HCEC 1CT (cell line): Measurements from ENCODE around the gene SORCS2.

Experiments used
- DNase-seq: peaks from one replicate; pipeline ENCODE4 v3.0.0-alpha.2; 2017

The SORCS2 gene

GRCh38 chr4:7273738-7274297, 81.5 kb downstream of the SORCS2 start:
- no peak for DNase-seq

- DNase-seq = no peak
Measured at GRCh38 chr4:7275067-7275466, 82.7 kb downstream of the SORCS2 start.

DNA sequence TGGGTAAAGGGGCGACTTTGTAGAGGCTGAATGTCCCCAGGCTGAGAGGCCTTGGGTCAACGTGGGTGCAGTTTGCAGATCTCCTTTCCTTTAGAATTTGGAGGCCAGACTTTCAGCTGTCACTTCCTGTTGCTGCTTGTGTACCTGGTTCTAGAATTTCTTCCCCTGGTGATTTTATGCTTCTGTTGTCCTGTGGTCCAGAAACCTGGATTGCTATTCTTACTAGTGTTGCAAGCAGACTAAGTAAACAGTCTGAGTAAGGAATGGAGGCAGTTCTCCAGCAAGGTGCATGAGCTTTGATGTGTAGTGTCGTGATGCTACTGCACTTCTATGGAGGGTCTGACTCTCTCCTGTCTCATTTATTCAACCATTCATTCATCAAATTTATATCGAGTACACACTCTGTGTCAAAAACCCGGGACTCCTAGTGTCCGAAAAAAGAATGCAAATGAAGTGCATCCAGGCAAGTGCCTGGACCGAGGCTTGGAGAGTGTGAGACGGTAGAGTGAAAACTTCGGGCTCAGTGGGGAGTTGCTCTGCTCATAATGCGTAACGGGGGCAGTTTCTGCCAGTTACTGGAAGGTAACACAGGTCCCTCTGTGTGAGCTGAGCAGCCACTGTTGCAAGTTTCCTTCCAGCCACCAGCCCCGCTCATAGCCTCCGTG, 83.3 kb downstream of the SORCS2 start:
- DNase-seq = no peak

GRCh38 chr4:7276515-7276914, 84.2 kb downstream of the SORCS2 start:
- DNase-seq = no peak

- no peak for DNase-seq
Measured at GRCh38 chr4:7278071-7278765, 85.9 kb downstream of the SORCS2 start.

- DNase-seq = no peak
Measured at GRCh38 chr4:7278981-7279380, 86.6 kb downstream of the SORCS2 start.

GRCh38 chr4:7279902-7280301, 87.6 kb downstream of the SORCS2 start:
- DNase-seq = no peak

- no peak for DNase-seq
Measured at GRCh38 chr4:7280926-7281690, 88.8 kb downstream of the SORCS2 start.

- no peak for DNase-seq
Measured at GRCh38 chr4:7281691-7282665, 89.6 kb downstream of the SORCS2 start.

GRCh38 chr4:7282786-7283440, 90.6 kb downstream of the SORCS2 start:
- DNase-seq = no peak

DNA sequence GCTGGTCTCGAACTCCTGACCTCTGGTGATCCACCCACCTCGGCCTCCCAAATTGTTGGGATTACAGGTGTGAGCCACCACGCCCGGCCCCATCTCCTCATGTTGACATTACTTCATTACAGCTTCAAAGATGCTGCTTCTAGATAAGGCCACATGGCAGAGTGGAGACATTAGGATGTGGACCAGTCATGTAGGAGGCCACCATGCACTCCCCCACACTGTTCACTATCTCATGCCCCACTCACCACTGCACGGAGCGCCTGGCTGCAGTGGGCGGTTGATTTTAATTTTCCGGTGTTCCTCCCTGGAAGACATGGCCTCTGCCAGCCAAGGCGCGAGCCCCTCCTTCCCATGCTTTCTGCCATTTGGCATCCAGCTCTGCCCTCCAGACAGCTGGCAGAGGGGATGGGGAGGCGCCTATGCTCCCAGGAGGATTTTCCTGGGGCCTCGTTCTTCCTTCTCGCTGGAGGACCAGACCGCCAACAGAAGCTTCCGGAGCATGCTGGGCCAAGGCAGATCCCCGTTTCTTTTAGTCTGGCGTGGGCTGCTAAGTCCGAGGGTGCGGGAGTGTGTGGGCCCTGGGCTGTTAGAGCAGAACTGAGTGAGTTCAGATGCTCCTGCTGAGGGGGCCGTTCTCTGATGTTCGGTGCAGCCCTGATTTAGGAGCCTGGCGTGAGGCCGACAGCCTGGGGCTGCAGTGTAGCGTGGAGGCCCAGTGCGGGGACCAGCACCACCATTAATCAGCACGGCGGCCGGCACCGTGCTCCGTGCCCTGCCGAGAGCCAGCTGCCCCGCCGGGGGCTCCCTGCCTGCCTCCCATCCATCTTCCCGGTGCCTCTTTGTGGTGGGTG, 93.1 kb downstream of the SORCS2 start:
- no peak for DNase-seq

DNA sequence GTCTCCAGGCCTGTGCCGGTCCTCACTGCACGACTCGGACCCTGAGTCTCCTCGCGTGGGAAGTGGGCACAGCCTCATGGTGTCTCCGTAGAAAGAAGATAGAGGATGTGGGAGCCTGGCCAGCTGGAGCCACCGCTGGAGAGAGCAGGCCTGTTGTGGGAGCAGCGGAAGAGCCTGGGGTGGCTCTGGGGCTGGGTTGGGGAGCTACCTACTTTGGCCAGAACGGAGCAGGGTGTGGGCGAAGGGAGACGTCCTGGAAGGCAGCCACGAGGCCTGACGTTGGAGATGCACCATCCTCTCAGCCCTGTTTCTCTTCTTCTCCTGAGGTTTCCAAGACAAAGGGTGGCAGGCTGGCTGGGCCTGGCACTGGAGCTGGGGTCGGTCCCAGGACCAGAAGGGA, 93.8 kb downstream of the SORCS2 start:
- DNase-seq = no peak

DNA sequence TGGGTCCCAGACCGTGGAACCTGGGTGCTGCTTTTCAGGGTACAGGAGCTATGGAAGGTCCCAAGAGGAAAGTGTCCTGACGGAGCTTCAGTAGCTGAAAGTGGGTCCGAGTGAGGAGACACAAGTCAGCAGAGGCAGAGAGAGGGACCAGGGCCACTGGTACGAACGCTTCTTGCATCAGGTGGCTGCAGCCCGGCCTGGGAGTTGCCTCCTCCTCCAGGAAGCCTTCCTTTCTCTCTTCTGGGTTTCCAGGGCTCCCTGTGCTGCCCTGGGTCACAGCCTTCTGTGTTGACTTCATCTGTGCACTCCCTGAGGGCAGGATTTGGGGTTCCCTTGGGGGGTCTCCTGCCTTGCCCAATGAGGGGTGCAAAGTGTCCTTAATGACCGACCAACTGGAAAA, 94.5 kb downstream of the SORCS2 start:
- no peak for DNase-seq

GRCh38 chr4:7287274-7287917, 95.1 kb downstream of the SORCS2 start:
- DNase-seq = no peak

DNA sequence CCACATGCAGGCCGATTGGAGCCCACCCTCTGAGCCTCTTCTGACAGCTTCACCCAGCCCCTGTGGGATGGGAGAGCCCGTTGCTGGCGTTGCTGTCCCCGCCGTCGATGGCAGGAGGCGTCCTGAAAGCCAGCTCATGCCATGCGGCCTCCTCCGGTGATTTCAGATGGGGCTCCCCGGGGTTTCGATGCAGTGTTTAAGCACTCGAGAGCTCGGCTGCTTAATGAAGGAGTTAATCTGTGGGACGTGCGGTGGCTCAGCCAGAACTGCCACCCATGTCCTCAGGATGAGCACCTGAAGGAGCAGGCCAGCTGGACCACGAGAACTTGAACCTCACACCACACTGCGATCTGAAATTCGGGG, 95.6 kb downstream of the SORCS2 start:
- DNase-seq = no peak

DNA sequence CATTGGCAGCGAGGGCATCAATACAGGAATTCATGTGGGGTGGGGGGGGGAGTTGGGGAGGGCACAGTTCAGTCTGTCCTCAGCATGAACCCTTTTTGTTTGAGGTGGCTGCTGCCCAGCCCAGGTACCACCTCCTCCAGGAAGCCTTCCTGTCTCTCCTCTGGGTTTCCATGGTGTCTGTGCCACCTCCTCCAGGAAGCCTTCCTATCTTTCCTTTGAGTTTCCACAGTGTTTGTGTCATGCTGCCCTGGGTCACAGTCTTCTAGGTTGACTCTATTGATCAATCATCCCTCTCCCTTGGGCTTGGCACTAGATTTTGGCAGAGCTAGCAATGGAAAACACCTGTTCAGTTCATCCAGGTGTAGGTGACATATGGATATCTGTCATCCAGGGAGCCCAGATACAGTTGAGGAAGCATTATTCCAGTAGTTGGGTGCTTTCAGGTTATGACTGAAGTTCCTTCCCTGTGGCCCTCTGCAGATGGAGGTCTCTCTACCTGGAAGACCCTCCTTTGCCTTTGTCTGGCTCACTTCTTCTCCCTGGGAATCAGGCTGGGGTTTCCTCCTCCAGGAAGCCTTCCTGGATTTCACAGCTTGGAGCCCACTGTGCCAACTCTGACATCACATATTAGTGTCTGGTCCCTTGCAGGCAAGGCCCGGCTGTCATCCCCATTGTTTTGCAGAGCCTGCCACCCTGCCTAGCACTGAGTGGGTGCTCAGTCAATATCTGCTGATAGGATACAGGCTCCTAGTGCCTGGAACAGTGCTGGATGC, 96.6 kb downstream of the SORCS2 start:
- no peak for DNase-seq

DNA sequence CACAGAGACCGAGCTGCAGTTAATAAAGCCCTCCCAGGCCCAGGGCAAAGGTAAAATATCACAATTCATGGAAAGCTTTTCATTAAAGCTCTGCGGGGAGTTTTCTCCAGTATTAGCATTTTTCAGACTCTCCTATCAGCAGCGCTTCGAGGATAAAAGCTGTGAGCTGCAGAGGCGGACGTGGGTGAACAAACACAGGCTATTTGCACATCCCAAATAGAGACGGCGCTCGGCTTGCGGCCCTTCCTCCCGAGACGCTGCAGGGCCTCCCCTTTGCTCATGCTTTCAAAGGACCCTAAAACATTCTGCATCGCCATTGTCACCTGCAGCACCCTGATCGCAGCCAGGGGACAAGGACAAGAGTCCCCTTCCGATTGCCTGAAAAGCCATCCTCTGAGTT, 97.3 kb downstream of the SORCS2 start:
- no peak for DNase-seq

- DNase-seq = no peak
Measured at GRCh38 chr4:7291372-7292114, 99.2 kb downstream of the SORCS2 start.

DNA sequence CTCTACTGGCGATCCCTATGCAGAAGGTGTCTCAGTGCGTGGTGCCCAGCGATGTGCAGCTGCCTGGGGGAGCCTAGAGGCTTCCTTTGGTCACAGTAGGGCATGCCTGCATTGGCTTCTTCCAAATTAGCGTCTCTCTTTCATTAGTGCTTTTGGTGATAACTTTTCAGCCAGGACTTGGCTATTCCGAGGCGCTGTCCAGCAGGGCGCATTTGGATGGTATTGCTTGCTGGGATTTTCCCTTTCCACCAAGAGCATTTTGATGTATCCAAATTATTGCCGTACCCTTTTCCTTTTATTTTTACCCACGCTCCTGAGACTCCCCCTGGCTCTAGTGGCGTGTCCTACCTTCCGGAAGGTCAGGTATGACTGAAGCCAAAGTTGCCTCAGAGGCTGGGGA, 101.4 kb downstream of the SORCS2 start:
- DNase-seq = no peak
